Neuron (in vitro differentiated cells): ENCODE results near the gene HENMT1.
"Not testable (repeated sequence)": the region's sequence is repeated elsewhere in the genome, so short reads cannot be mapped to it uniquely, and the experiment has no call there.

ENCODE experiments used
- H2AFZ ChIP-seq: one replicate; pipeline ENCODE4 v1.6.1; 2013; ENCODE audit warnings: low read depth, mild to moderate bottlenecking, inconsistent platforms, low read length, moderate library complexity
- H3K27me3 ChIP-seq: one replicate; pipeline ENCODE4 v1.6.1; 2013; ENCODE audit warnings: low read length; ENCODE audit not compliant: insufficient read depth
- H3K36me3 ChIP-seq: one replicate; pipeline ENCODE4 v1.6.1; 2013; ENCODE audit warnings: low read length; ENCODE audit not compliant: insufficient read depth
- H3K4me1 ChIP-seq: one replicate; pipeline ENCODE4 v1.6.1; 2013; ENCODE audit warnings: low read length; ENCODE audit not compliant: insufficient read depth
- H3K4me3 ChIP-seq: 2 replicates; pipeline ENCODE4 v1.5.1; 2013; ENCODE audit warnings: mild to moderate bottlenecking, low read length, moderate library complexity
- H3K9me3 ChIP-seq: one replicate; pipeline ENCODE4 v1.6.1; 2013; ENCODE audit warnings: low read length

HENMT1 gene

GRCh38 chr1:108691128-108691941, 30.4 kb upstream of the HENMT1 start:
- H3K27me3 ChIP-seq, result no peaks in the 10 kb centered on the region
- H3K4me3 ChIP-seq, result peak overlapping the region; percentile 67
- no peaks in the 10 kb centered on the region for H3K9me3 ChIP-seq

GRCh38 chr1:108686614-108687313, 25.9 kb upstream of the HENMT1 start:
- no peak overlapping the region for H2AFZ ChIP-seq
- no peak overlapping the region for H3K4me3 ChIP-seq
- no peaks in the 10 kb centered on the region for H3K27me3 ChIP-seq
- peaks cover 10% of the 10 kb centered on the region for H3K4me1 ChIP-seq
- no peaks in the 10 kb centered on the region for H3K9me3 ChIP-seq
- H3K36me3 ChIP-seq, result no peaks in the 10 kb centered on the region

More at GRCh38 chr1:108691128-108691941, 30.4 kb upstream of the HENMT1 start:
- Histone ChIP-seq H3K36me3 (peaks cover 13% of the 10 kb centered on the region), H2AFZ (peak overlapping the region; percentile 77), H3K4me1 (peaks cover 24% of the 10 kb centered on the region)

- Histone ChIP-seq H2AFZ (no peak overlapping the region), H3K4me1 (no peaks in the 10 kb centered on the region), H3K36me3 (no peaks in the 10 kb centered on the region), H3K27me3 (no peaks in the 10 kb centered on the region), H3K9me3 (no peaks in the 10 kb centered on the region), H3K4me3 (no peak overlapping the region)
Measured at GRCh38 chr1:108685529-108685928, 24.6 kb upstream of the HENMT1 start.

GRCh38 chr1:108681701-108682100, 20.8 kb upstream of the HENMT1 start:
- not testable (repeated sequence) for H3K9me3 ChIP-seq, H2AFZ ChIP-seq, H3K4me1 ChIP-seq, H3K27me3 ChIP-seq, H3K4me3 ChIP-seq, H3K36me3 ChIP-seq

DNA sequence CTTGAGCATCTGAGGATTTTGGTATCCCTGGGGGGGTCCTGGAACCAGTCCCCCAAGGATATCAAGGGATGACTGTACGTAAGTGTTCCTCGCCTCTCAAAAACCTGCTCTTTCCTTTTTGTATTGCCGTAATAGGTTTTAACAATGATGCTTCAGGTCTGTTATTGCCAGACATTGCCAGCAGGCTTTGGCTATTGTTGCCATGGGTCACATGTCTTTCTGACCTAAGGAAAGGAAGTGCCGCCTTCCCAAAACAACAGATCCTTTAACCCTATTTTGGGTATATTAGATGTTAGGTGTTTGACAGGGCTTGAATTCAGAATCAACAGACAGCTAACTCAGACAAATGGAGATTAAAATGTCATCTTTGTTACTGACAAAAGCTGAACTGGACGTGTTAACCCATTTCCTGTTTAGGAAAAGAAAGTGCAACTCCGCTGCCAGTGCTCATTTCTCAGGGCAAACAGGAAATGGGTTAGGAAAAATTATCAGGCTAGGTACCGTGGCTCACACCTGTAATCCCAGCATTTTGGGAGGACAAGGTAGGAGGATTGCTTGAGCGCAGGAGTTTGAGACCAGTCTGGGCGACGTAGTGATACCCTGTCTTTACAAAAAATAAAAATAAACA, 18.8 kb upstream of the HENMT1 start:
- Histone ChIP-seq H3K36me3 (no peaks in the 10 kb centered on the region), H3K27me3 (no peaks in the 10 kb centered on the region), H3K4me3 (no peak overlapping the region), H3K9me3 (no peaks in the 10 kb centered on the region), H3K4me1 (no peaks in the 10 kb centered on the region), H2AFZ (no peak overlapping the region)

DNA sequence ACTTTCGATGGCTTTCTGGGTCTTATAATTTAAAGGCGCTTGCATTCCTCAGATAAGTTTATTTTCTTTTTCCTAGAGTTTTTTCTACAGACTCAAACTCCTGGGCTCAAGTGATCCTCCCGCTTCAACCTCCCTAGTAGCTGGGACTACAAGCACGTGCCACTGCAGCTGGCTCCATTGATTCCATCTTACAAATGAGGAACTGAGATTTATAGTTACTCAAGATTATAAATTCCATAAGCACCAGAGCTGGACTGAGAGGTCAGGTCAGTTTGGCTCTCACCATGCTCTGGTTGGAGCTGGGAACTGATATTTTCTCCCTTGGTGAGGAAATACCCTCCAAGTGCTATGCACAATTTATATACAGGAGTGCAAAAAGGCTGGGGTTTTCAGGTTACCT, 17.8 kb upstream of the HENMT1 start:
- no peak overlapping the region for H2AFZ ChIP-seq
- H3K4me1 ChIP-seq, result no peaks in the 10 kb centered on the region
- no peaks in the 10 kb centered on the region for H3K27me3 ChIP-seq
- no peaks in the 10 kb centered on the region for H3K9me3 ChIP-seq
- no peak overlapping the region for H3K4me3 ChIP-seq
- H3K36me3 ChIP-seq, result no peaks in the 10 kb centered on the region

DNA sequence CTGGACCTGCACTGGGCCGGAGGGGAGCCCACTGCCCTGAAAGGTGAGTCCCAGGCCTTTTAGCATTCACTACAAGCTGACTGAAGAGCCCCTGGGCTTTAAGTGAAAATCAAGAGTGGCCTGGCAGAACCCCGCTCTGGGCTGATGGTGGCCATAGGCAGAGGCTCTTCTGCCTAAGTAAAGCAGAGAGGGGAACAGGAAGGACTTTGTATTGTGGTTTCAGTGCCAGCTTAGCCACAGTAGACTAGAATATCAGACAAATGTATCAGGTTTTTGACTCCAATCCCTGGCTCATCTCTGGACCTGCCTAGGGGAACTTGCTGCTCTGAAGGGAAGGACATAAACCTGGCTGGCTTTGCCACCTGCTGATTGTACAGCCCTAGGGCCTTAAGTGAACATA, 10.2 kb upstream of the HENMT1 start:
- Histone ChIP-seq H2AFZ (no peak overlapping the region), H3K36me3 (no peaks in the 10 kb centered on the region), H3K4me3 (no peak overlapping the region), H3K27me3 (no peaks in the 10 kb centered on the region), H3K4me1 (no peaks in the 10 kb centered on the region), H3K9me3 (no peaks in the 10 kb centered on the region)

DNA sequence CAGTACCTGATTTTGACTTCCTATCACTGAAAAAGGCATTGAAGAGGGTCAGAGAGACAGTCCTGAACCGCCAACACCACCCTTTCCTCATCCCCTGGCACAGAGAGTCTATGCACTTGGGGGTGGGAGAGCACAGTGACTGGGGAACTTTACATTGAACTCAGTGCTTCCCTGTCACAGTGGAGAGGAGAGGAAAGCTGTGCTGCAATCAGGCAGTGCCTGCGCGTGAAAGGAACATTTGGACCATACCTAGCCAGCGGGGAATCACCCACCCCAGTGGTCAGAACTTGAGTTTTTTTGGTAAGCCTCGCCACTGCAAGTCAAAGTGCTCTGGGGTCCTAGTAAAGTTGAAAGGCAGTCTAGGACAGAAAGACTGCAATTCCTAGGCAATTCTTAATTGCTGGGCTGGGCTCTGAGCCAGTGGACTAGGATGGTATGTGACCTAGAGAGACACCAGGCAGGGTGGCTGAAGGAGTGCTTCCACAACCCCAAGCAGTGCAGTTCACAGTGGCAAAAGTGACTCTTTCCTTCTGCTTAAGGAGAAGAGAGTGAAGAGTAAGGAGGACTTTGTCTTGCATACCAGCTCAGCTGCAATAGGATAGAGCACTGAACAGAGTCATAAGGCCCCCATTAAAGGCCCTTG, 9.4 kb upstream of the HENMT1 start:
- H3K36me3 ChIP-seq, result no peaks in the 10 kb centered on the region
- no peak overlapping the region for H2AFZ ChIP-seq
- no peaks in the 10 kb centered on the region for H3K4me1 ChIP-seq
- H3K27me3 ChIP-seq, result no peaks in the 10 kb centered on the region
- H3K9me3 ChIP-seq, result no peaks in the 10 kb centered on the region
- H3K4me3 ChIP-seq, result no peak overlapping the region

DNA sequence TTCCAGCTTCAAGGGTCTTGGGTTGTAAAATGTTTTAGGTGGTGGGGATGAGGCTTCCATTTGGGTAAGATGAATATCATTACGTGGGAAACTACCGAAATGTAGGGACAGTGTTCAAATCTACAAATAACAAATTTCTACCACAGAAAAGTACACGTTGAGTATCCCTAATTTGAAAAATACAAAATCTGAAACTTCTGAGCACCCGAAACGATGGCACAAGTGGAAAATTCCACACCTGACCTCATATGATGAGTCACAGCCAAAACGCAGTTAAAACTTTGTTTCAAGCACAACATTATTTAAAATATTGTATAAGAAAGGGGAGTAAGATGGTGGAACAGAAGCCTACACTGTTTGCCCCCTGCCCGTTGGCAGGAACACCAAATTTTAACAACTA, 8.8 kb upstream of the HENMT1 start:
- no peak overlapping the region for H2AFZ ChIP-seq
- no peaks in the 10 kb centered on the region for H3K4me1 ChIP-seq
- no peaks in the 10 kb centered on the region for H3K9me3 ChIP-seq
- H3K4me3 ChIP-seq, result no peak overlapping the region
- H3K36me3 ChIP-seq, result no peaks in the 10 kb centered on the region
- H3K27me3 ChIP-seq, result no peaks in the 10 kb centered on the region

DNA sequence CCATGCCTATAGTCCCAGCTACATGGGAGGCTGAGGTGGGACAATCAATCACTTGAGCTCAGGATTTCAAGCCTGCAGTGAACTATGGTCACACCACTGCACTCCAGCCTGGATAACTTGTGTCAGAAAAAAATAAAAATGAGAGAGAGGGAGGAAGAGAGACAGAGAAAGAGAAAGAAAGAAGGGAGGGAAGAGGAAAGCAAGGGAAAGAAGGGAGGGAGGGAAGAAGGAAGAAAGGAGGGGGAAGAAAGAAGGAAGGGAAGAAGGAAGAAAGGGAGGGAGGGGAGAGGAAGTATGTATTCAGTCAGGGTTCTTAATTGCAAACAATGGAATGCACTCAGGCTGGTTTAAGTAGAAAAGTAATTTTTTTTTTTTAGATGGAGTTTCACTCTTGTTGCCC, 7.9 kb upstream of the HENMT1 start:
- Histone ChIP-seq H3K9me3 (no peaks in the 10 kb centered on the region), H3K36me3 (no peaks in the 10 kb centered on the region), H3K27me3 (no peaks in the 10 kb centered on the region), H3K4me1 (no peaks in the 10 kb centered on the region), H2AFZ (no peak overlapping the region), H3K4me3 (no peak overlapping the region)

DNA sequence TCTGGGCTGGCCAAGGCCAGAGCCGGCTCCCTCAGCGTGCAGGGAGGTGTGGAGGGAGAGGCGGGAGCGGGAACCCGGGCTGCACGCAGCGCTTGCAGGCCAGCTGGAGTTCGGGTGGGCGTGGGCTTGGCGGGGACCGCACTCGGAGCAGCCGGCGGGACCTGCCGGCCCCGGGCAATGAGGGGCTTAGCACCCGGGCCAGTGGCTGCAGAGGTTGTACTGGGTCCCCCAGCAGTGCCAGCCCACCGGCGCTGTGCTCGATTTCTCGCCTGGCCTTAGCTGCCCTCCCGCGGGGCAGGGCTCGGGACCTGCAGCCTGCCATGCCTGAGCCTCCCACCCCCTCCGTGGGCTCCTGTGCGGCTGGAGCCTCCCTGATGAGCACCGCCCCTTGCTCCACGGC, 6.5 kb upstream of the HENMT1 start:
- not testable (repeated sequence) for H3K27me3 ChIP-seq, H3K4me3 ChIP-seq, H3K9me3 ChIP-seq, H2AFZ ChIP-seq, H3K4me1 ChIP-seq, H3K36me3 ChIP-seq

- no peaks in the 10 kb centered on the region for H3K36me3 ChIP-seq
- no peak overlapping the region for H3K4me3 ChIP-seq
- no peak overlapping the region for H2AFZ ChIP-seq
- H3K9me3 ChIP-seq, result no peaks in the 10 kb centered on the region
- peaks cover 13% of the 10 kb centered on the region for H3K27me3 ChIP-seq
- no peaks in the 10 kb centered on the region for H3K4me1 ChIP-seq
Measured at GRCh38 chr1:108665771-108666170, 4.9 kb upstream of the HENMT1 start.

GRCh38 chr1:108665067-108665466, 4.2 kb upstream of the HENMT1 start:
- H3K9me3 ChIP-seq, result no peaks in the 10 kb centered on the region
- peaks cover 13% of the 10 kb centered on the region for H3K27me3 ChIP-seq
- no peaks in the 10 kb centered on the region for H3K36me3 ChIP-seq
- no peak overlapping the region for H3K4me3 ChIP-seq
- H2AFZ ChIP-seq, result no peak overlapping the region
- H3K4me1 ChIP-seq, result no peaks in the 10 kb centered on the region
